Forelimb muscle (tissue), 1 donor: ENCODE measurements around the gene USP31. TPM values are rescaled to one million over a fixed set of nuclear protein-coding genes. Genes with fewer than 3 reads are reported as not detected.

Experiments used
- DNase-seq: peaks from one replicate; pipeline ENCODE4 v3.0.0-alpha.2; 2013; ENCODE audit warnings: low read depth
- polyA plus RNA-seq: library from polyadenylated mRNA; unstranded; fragments of 120-200 nt; gene quantifications from one replicate; pipeline ENCODE4 v1.2.1, GENCODE V29; 2013; ENCODE audit not compliant: insufficient read length

USP31 gene
- polyA plus RNA-seq, 1 donor, result 6.1 TPM

DNA sequence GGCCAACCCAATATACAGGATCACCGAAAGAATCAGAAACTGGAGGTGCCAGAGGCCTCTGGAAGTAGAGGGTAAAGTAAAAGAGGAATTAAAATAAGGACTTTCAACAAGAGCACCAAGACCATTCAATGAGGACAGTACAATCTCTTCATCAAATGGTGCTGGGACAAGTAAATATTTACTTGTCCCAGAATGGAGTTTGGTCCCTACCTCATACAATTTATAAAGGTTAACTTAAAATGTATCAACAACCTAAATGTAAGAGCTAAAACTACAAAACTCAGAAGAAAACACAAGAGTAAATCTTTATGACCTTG lies 56.5 kb downstream of the USP31 start:
- DNase-seq, result no peak

DNA sequence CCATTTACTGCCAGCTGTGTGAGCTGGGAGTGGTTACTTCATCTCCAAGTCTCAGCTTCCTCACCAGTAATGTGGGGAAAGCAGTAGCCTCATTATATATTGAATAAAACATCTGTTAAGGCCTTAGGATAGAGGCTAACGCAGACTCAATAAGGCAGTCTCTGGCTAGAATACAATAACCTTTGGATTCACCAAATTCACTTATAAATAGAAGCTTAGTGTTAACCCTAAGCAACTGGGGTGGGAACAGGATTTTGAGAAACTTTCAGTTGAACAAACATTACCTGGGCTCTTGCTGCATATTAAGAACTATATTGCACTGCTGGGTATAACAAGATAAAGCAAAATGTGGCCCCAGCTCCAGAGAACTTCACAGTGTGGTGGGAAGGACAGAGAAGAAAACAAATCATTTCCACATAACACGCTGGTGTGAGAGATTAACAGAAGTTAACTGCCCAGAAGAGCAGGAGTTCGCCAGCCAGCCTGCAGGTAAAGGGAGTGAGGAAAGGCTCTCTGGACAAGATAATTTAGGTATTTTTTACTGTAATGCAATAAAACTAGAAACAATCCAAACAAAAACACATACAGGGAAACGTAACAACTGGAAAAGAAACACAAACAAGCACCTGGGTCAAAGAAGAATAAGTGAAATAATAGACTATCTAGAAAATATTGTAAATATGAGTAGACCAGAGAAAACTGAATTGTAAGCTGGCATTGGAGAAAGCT lies 57.0 kb downstream of the USP31 start:
- no peak for DNase-seq

DNA sequence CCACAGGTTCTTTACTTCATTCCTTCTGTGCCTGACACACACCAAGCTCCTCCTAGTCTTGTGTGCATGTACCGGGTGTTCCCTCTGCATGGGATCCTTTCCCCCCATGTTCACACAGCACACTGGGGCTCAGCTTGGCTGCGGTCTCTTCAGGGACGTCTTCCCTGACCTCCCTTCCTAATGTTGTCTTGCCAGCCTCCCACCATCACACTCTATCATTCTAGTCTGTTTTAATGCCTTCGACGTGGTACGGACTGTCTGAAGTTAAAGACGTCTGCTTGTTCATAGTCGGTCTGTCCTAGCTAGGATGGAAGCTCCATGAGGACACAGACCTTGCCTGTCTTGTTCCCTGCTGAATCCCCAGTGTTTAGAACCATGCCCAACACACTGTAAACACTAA lies 60.1 kb downstream of the USP31 start:
- no peak for DNase-seq

DNA sequence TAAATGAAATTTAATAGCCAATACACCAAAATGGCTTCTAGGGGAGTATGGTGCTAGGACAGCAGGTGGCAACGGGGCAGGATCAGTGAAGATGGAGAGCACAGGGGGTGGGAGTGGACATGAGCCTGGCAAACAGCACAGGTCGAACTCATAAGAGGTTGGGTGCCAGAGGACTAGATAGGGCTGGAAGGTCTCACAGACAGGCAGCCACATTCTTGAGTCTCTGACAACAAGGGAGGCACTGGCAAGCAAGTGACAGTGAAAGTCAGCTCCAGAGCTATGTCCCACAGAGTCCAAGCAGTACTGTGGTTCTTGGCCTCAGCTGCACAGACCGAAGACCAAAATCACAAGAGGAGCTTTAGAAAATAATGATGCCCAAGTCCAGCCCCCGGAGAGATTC lies 61.2 kb downstream of the USP31 start:
- no peak for DNase-seq

DNA sequence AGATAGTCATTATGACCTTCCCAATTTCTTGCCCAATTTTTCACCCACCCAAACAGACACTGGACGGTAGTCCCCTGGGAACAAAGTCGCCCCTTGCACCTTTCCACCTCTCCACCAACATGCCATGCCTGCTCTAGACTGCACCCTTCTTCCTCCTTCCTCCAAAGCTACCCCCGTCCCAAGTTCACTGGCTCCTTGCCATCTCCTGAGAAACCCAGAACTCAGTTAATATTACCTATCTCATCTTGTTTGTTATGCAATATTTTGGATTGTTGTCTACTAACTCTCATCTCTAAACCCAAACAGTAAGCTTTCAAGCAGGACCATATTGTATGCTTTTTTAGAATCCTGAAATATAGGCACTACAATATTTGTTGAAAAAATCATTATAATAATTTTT lies 63.3 kb downstream of the USP31 start:
- no peak for DNase-seq

DNA sequence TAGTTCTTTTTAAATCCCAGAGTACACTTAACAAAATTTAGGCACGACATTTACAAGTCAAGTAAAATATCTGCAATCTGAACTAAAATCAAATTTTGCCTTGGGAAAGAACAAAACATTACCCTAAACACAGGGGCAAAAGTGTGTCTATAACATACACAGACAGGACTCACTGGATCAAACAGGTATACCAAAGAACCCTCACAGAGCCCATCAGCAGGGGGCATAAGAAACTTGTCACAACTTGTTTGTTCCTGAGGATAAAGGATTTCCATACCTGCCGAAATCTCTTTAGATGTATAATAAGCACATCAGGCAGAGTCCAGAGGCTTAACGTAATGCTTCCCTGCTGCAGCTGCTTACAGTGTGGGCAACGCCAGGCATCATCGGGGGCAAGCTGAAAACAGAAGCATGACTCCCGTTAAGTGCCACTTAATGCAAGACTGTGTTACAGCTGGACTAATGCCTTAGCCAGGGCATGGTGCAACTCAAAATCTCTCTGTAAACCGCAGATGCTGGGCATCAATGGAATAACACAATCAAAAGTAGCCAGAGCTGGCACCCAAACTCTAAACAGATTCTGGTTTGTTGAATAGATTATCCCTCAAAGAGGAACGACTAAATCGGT lies 67.0 kb downstream of the USP31 start:
- DNase-seq, result no peak

DNA sequence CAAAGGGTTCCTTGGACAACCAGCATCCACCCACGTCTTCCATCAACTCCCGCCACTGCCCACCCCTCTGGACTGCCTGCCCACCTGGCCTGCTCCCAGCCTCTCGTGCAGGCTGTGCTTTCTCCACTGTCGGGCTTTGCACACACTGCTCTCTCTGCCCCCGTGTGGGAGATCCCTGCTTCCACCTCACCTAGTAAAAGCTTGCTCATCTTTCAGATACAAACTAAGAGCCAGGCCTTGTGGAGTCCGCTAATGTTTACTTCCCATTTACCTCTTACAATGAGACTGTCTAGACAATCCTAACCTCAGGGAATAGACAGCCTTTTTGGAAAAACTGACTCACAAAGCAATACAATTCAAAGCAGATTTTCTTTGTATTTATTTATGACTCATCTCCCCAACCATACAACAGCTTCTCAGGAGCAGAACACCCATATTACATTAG lies 67.6 kb downstream of the USP31 start:
- no peak for DNase-seq

DNA sequence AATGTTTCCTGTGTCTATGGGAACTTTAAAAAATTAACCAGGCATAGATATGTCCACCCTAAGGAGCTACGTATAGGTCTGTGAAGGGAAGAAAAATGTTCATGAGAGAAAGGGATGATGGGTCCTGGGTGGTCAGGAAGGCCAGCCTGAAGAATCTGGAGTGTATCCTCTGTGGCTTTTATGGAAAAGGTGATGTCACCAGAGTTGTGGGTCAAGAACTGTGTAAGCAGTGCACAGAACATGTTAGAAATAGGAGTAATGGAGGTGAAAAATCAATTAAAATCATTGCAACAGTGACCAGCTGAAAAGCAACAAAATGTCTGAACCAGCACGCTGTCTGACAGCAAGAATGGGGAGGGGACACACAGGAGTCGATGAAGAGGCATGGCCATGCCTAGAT lies 68.5 kb downstream of the USP31 start:
- no peak for DNase-seq

DNA sequence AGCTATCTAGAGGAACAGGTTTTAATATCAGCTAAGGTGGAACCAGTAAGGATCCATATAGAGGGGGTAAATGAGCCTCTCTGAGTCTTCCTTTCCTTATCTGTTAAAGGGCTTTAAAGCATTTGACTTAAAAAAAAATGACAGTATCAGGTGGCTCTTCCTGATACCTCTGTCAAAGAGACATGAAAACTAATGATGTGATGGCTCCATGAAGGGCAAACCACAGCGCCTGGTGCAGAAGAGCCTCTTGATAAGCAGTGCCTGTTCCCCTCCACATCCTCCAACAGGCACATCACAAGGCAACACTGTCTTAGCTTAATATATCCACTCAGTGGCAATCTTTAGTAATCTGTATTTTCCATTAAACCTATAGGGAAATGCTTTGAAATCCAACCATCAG lies 68.9 kb downstream of the USP31 start:
- no peak for DNase-seq

DNA sequence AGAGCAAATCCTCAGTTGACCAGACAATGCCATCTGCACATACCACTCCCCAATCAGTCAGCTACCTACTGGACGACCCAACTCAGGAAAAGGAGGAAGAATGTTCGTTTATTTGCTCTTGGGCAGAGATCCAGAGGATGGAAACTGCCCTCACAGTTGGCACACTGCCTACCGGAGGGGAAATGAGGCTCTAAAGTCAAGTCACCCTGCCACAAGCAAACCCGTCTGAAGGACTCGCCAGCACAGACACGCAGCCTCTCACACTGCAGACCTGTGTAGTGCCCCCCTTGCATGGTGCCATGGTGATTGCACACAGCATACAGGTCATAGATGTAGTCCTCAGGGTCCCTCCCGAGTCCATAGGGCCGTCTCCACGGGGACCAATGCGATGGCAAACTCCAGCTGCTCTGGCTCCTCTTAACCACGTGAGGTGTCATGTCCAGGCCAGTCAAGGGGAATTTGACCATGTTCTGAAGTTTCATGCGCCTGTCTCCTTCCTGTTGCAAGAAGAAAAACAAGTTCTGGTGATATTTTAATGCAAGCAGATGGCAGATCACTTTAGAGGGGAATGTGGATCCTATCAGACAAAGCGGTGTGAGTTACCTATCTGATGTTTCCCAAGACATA lies 69.5 kb downstream of the USP31 start:
- DNase-seq, result no peak

DNA sequence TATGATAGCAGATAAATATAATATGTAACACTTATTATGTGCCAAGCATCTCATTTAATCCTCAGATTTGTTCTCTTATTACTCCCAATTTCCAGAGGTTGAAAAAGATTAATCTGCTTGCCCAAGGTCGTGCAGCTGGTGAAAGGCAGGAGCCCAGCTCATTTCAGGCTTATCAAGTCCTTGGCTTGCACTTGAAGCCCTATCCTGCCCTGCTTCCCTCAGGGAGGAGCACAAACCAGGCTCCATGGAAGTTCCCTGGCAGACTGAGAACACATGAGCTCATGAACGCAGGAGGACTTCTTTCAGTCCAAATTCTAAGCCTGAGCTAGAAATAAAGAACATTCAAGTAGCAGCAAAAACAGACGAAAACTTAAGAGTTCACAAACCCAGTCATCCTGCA lies 74.8 kb downstream of the USP31 start:
- DNase-seq, result no peak

DNA sequence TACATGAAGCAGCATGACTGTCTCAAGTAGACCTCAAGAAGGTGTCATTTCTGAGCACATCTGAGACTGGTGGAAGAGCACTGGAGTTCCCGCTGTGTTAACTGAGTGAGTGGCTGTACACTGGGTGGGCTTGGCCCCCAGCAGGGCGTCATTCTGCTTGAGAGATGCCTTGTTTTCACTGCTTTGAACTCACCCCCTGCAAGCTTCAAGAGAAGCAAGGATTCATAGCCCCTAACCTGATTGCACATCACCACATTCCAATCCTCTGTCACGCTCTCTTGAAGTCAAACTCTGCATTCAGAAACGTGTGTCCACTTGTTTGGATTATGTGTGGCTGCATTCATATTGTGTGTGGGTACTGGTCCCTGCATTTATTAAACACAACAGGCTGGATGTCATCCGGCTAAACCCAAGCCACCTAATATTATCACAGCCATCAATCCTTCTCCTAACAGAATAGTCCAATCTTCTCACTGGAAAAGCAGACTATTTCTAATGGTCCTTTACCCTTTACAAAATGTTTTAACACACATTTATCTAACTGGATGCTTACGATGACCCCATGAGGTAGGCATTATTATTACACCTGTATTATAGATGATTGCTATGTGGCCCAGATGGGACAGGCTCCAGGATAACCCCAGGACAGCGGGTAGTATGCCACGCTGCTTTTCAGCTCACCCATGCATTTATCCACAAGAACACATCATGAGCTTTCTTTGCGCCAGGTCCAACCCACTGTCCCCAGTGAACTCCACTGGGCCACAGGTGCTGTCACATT lies 76.3 kb downstream of the USP31 start:
- no peak for DNase-seq

DNA sequence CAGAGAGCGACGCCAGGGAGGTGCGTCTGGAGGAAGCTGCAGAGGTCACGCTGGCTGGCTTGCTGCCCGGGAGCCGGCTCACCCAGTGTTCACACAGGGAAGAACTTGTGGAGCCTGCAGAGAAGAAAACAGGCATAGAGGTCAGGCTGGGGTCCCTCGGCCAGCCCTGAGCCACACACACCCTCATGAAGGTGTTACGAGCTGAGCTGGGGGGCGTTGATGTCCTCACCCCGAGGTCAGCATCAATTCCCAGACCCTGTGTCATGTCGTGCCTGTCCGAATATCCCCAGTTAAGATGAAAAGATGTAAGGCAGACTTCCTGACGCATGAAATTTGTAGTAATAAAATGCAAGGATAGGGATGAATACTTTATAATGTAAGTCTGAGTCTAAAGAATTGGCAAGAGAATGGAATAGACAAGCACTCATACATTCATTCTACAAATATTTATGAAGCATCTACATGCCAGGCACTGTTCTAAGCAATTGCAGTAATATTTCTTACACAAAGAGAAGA lies 77.1 kb downstream of the USP31 start:
- no peak for DNase-seq

DNA sequence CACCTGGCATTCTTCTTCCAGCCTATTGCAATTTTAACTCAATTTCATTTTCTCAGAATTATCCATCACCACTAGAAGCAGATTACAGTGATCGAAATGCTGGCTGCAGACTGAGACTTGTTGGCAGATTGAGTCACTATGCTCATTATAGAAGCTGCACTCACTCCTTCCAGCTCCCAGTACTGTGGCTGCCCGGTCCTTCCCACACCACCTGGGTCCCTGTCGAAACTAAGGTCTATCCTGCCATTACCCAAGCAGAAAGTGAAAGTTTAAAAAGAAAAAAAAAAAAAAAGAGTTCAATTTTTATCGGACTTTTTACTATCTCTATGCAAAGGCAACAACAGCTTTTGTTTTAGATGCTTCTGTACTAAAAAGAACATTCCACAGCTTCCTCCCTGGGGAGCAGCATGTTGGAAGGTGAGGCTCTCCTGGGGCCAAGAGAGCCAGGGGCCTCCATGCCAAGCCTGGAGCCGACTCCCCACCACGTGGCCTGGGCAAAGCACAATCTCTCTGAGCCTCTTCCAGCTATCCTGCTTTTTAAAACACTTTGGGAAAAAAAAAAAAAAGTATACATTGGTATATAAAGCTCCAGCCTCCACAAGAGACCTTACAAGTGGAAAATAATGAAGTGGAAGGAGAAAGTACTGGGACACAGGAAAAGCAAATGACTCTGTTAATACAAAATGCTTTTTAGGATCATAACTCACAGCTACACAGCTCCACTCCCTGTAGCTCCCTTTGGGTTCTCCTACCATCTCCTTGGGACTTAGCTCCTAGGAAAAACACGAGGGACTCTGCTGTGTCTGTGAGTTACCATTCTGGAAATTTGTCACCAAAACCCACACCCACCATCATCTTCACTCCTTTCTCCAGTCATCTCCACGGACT lies 77.8 kb downstream of the USP31 start:
- DNase-seq, result no peak

DNA sequence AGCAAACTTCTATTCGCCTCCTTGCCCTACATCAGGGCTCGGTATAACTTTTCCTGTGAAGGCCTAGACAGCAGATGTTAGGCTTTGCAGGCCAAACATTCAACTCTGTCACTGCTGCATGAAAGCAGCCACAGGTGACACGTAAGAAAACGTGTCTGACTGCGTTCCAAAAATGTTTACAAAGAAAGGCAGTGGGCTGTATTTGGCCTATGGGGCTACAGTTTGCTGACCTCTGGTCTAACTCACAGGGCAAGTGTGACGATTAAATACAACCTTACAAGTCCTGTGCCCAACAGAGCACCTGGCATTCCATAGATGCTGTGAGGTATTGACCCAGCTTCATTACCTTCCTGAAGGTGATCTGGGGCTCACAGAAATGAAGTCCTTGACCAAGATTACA lies 79.4 kb downstream of the USP31 start:
- no peak for DNase-seq

DNA sequence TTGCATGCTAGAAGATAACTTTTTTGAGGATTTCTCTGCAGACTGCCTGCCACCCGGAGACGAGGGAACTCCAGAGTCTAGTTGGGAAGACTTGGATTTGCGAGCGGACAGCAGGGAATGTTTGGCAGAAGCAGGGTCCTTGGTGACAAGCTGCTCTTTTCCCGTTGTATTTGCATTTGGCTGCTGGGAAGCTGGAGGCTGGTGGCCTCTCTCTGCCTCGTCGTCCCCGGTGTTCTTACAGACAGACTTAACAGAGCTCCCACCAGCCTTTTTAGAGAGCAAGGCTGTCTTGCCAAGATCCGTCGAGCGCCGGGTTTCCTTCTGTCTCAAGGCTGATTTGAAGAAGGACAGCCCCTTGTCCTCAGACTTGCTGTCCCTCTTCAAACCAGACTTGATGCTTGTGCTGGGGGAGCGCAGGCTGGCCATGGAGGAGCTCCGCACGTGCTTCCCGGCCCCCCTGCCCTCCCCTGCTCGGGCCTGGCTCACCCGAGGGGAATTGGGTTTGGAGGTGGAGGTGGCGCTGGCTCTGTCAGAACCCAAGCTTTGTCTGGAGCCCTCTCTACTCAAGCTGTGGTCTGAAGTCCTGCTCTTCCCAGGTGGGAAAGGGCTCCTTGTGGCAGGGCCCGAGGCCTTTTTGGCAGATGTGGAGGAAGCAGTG lies 81.0 kb downstream of the USP31 start:
- DNase-seq, result no peak

DNA sequence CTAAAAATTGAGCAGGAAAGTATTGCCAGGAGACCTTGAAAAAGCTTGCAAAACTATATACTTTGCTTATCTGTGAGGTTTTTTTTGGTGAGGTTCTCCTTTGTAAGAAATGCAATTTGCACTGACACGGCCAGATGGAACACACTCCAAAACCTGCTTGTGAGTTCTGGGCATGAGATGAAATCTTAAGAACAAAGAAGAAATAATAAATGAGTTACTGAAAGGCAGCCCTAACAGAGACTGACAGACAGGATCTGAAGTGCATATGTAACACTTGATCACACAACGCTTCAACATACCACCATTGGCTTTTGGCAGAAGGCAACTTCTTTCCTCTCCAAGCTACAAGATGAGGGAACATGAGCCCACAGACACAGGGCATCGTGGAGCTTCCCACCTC lies 82.6 kb downstream of the USP31 start:
- no peak for DNase-seq

DNA sequence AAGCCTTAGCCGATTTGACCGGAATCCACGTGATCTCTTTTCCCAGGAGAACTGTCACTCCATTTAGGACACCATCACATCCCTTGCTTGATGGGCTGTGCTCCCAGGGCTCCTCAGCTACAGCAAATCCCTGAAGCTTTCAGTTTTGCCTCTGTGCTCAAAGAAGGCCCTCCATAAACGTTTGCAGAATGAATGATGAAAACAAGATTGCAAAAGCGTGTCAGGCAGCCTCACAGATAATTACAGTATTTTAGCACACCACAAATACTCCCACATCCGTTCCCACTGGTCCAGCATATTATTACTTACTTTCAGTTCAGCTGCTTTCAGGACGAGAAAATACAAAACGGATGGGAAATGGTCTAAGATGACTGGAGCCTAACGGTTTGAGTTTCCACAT lies 84.6 kb downstream of the USP31 start:
- DNase-seq, result no peak

DNA sequence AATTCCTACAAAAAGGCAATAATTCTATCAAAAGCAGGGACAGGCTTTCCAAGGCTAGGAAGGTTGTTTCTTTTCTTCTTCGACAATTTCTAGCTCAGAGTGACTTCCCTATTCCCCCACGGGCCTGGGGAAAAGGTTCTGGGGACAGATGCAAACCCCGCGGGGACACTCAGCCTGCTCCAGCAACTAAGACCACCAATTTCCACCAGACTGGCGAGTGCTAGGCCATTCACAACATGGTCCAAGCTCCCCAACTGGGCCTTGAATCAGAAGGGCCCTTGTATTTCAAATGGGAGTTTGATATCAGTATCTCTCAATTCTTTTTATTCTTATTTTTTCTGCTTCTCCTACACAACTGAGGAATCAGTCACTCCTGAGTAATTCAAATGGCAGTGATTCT lies 86.7 kb downstream of the USP31 start:
- no peak for DNase-seq

DNA sequence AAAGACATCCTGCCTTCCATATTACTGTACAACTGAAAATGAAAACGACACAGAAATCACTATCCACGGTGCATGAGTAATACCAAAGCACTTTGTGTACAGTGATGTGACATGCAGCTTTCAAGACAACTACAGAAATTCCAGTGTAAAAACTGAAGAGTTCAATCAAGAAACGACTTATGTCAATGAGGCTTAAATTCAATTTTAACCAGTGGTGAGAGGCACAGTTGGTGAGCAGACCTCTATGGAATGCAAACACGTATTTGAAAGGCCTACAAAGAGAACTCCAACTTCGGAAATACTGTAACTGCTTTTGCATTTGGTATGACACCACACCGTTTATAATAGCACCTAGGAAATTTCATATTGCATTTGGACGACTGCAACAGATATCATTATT lies 87.6 kb downstream of the USP31 start:
- DNase-seq, result no peak
